Measurements from ENCODE around the gene ARHGAP45.

The ARHGAP45 gene

DNA sequence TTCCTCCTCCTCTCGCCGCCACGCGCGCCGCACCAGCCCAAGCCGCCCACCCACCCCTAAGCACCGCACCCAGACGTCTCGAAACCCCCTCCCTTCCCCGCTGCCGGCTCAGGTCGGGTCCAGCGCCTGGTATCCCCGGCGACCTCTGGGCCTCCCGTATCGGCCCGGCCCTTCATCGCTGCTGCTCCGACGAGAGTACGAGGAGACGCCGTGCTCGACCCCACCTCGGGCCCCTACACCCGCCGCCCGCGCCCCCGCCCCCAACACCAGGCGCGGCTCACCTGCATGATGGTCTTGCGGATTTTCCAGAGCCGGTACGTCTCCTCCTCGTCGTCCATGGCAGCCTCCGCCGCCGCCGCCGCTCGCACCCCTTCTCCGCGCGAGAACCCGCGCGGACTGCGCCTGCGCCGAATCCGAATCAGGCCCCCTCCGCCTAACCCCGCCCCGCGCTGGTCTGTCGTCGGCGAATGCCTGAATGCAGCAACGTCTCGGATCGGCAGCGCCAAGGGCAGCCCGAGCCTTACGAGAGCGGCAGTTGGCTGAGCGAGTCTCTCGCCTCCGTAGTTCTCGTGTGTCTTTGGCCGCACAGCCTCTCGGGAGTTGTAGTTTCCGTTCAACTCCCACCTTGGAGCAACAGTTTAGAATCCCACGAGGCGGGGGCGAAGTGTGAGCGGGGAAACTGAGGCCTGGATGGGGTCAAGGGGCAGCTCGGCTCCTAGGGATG, 28.2 kb downstream of the ARHGAP45 start, which contains the start of gene POLR2E:
Gene POLR2E, minus strand, starts transcription at position 398 of the 724 bp plus-strand sequence. Its CDS starts 60 bp downstream, at position 338.
- TF ChIP-seq, protein P1, sequence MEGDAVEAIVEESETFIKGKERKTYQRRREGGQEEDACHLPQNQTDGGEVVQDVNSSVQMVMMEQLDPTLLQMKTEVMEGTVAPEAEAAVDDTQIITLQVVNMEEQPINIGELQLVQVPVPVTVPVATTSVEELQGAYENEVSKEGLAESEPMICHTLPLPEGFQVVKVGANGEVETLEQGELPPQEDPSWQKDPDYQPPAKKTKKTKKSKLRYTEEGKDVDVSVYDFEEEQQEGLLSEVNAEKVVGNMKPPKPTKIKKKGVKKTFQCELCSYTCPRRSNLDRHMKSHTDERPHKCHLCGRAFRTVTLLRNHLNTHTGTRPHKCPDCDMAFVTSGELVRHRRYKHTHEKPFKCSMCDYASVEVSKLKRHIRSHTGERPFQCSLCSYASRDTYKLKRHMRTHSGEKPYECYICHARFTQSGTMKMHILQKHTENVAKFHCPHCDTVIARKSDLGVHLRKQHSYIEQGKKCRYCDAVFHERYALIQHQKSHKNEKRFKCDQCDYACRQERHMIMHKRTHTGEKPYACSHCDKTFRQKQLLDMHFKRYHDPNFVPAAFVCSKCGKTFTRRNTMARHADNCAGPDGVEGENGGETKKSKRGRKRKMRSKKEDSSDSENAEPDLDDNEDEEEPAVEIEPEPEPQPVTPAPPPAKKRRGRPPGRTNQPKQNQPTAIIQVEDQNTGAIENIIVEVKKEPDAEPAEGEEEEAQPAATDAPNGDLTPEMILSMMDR (IDR thresholded peaks at IDR 0.05; ENCODE audit: control insufficient read depth, insufficient read depth, low read depth, low read length, missing control alignments) = no peak
- DNase-seq (ENCODE audit: low read depth) = peak; percentile 89
- H3K4me3 ChIP-seq (ENCODE audit: control insufficient read depth, low read depth, low read length) = peak within 1 kb of the TSS; percentile 69

DNA sequence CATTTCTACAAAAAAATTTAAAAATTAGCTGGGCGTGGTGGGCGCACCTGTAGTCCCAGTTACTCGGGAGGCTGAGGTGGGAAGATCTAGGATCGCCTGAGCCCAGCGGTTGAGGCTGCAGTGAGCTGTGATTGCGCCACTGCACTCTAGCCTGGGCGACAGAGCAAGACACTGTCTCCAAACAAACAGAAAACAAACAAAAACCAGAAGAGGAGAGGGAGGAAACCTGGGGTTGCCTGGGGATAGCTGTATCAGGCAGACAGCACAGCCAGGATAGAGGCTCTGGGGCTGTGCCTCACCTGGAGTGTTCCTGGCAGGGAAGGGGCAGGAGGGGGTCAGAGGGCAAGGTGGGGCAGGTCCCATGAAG, 30.8 kb downstream of the ARHGAP45 start:
- DNase-seq (ENCODE audit: low read depth) = no peak
- no peak overlapping the region for H3K4me3 ChIP-seq (ENCODE audit: control insufficient read depth, low read depth, low read length)
- TF ChIP-seq, protein P1 (IDR thresholded peaks at IDR 0.05; ENCODE audit: control insufficient read depth, insufficient read depth, low read depth, low read length, missing control alignments) = no peak

DNA sequence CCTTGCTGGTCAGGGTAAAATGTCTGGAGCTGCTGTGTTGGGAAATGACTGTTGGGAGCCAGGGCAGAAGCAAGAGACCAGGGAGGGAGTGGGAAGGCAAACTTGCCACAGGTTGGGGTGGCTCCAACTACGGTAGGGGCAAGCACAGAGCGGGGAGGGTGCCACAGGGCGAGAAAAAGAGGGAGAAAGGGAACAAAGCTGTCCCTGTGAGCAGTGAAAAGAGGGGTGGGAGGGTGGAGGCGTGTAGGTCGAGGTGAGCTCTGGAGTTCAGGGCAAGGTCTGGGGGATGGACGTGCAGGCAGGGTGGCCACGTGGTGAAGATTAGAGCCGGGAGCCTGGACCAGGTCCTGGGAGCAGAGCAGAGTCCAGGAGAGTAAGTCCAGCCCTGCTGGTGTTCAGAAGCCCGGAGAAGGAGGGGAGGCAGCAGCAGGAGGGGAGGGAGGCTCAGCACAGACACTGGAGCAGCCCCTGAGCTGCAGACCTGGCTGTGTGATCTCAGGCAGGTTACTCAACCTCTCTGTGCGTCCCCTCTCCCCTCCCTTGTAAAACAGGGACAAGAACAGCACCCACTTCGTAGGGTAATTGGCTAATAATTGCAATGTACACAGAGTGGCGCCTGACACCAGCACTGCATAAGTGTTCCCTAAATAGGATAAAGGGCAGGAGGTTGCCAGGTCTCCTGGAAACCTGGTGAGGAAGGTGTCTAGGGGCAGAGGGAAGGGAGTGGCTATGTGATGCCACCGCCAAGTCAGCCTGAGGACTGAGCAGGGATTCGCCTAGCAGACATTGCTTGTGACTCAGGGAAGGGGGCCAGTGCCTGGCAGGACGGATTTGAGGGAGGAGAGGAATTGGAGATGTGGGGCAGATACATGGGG, 31.4 kb downstream of the ARHGAP45 start:
- no peak for DNase-seq (ENCODE audit: low read depth)
- no peak overlapping the region for H3K4me3 ChIP-seq (ENCODE audit: control insufficient read depth, low read depth, low read length)
- TF ChIP-seq, protein P1 (IDR thresholded peaks at IDR 0.05; ENCODE audit: control insufficient read depth, insufficient read depth, low read depth, low read length, missing control alignments) = no peak

DNA sequence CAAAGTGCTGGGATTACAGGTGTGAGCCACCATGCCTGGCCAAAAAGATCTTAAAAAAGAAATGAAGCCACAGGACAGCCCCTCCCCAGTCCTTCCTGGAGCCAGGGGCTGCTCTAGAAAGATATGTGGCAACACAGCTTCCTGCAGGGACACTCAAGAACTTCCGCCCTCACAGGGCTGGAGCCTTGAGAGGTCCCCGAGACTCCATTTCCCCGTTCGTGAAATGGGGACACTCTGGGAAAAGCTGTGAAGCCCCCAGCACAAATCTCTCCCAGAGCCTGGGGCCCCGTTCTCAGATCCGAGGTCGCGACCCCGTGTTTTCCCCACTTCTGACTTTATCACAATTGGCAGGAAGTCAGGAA, 34.4 kb downstream of the ARHGAP45 start:
- TF ChIP-seq, protein P1 (IDR thresholded peaks at IDR 0.05; ENCODE audit: control insufficient read depth, insufficient read depth, low read depth, low read length, missing control alignments) = no peak
- no peak for DNase-seq (ENCODE audit: low read depth)
- no peak overlapping the region for H3K4me3 ChIP-seq (ENCODE audit: control insufficient read depth, low read depth, low read length)

DNA sequence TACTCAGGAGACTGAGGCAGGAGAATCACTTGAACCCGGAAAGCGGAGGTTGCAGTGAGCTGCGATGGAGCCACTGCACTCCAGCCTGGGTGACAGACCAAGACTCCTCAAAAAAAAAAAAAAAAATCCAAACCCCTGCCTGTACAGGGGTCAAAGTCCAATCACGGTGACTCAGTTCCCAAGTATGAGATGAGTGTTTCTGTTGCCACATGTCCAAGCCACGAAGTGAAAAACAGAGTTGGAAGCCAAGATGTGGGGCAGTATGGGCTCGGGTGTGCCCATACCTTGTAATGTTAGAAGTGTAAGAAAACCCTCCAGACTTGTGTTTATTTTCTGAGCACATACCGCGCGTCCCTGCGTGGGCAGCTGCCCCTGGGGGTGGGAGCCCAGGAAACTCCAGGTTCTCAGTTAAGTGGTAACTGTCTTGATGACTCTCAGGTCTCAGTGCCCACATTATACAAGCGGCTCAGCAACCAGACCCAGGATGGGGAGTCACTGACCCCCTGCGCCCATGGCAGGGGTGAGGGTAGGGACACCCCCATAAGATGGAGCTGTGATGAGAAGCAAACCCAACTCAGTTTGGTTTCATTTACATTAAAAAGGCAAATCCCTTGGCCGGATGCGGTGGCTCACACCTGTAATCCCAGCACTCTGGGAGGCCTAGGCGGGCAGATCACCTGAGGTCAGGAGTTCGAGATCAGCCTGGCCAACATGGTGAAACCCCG, 35.6 kb downstream of the ARHGAP45 start:
- H3K4me3 ChIP-seq (ENCODE audit: control insufficient read depth, low read depth, low read length) = no peak overlapping the region
- peak; percentile 99 for DNase-seq (ENCODE audit: low read depth)
- TF ChIP-seq, protein P1 (IDR thresholded peaks at IDR 0.05; ENCODE audit: control insufficient read depth, insufficient read depth, low read depth, low read length, missing control alignments) = no peak

DNA sequence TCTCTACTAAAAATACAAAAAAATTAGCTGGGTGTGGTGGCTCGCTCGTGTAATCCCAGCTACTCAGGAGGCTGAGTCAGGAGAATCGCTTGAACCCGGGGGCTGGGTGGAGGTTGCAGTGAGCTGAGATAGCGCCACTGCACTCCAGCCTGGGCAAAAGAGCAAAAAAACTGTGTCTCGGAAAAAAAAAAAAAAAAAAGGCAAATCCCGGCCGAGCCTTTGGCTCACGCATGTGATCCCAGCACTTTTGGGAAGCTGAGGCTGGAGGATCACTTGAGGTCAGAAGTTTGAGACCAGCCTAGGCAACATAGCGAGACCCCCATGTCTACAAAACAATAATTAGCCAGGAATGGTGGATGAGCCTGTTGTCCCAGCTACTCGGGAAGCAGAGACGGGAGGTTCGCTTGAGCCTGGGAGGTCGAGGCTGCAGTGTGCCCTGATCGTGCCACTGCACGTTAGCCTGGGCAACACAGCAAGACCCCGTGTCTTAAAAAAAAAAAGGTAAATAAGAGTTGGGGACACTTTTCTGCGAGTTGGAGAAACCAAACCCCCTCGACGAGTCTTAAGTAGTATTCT, 36.3 kb downstream of the ARHGAP45 start:
- TF ChIP-seq, protein P1 (IDR thresholded peaks at IDR 0.05; ENCODE audit: control insufficient read depth, insufficient read depth, low read depth, low read length, missing control alignments) = no peak
- no peak for DNase-seq (ENCODE audit: low read depth)

More for the DNA sequence above, 36.3 kb downstream of the ARHGAP45 start:
- peak overlapping the region; percentile 26 for H3K4me3 ChIP-seq (ENCODE audit: control insufficient read depth, low read depth, low read length)
